A549 (cell line): ENCODE results near the gene ADGRA3. TPM values are rescaled to one million over a fixed set of nuclear protein-coding genes. Genes with fewer than 3 reads are reported as not detected.

Experiments
- ATAC-seq, 2 experiments: fragments of 200-7000 bp in 1 of 2; fragments of >200 bp in 1 of 2; cut with Nextera tagmentation in 1 of 2; cut with Tn5 transposase in 1 of 2; 3 replicates each; pipeline versions ENCODE4 v1.8.0 to v1.9.1; 2018 to 2020; ENCODE audit warnings: mild to moderate bottlenecking in 1 of 2, moderate library complexity in 1 of 2
- CTCF ChIA-PET: fragments of 300-600 bp; sonication (Branson Sonifier 250); formaldehyde crosslinking; extraction: SDS; loops from one replicate; lab custom pipeline; 2021; ENCODE audit warnings: antibody characterized with exemption, inconsistent platforms; lab: Yijun Ruan, JAX
- POLR2A ChIA-PET: fragments of 350-600 bp; formaldehyde crosslinking; extraction: SDS; loops from one replicate; lab custom pipeline; 2021; ENCODE audit warnings: antibody characterized with exemption, inconsistent platforms; lab: Yijun Ruan, JAX
- DNase-seq, 2 experiments: peaks; one replicate each; pipeline versions ENCODE4 v3.0.0 to v3.0.0-alpha.2; 2011 to 2016; ENCODE audit warnings: low read depth in 1 of 2, low spot score in 1 of 2
- FAIRE-seq: peaks from 2 replicates; lab custom pipeline; 2011; peaks lifted over from hg19 to GRCh38; lab: Jason Lieb, UNC
- H3K27ac ChIP-seq, 2 experiments: fragments of >200 bp; sonication (Bioruptor Twin); formaldehyde crosslinking; 3 replicates each; pipeline ENCODE4 v1.5.1; 2016 to 2017
- H3K4me1 ChIP-seq: fragments of >200 bp; sonication (Bioruptor Twin); formaldehyde crosslinking; 3 replicates; pipeline ENCODE4 v1.6.1; 2016
- H3K4me2 ChIP-seq: fragments of >200 bp; sonication (Bioruptor Twin); formaldehyde crosslinking; 3 replicates; pipeline ENCODE4 v1.6.1; 2016
- H3K4me3 ChIP-seq: fragments of >200 bp; sonication (Bioruptor Twin); formaldehyde crosslinking; 3 replicates; pipeline ENCODE4 v1.5.1; 2016
- H3K9me3 ChIP-seq: fragments of >200 bp; sonication (Bioruptor Twin); formaldehyde crosslinking; 3 replicates; pipeline ENCODE4 v1.6.1; 2016
- CEBPB ChIP-seq, 2 experiments: fragments of >200 bp in 1 of 2; sonication (Bioruptor Twin) in 1 of 2; formaldehyde crosslinking in 1 of 2; IDR thresholded peaks; 2 replicates each; pipeline ENCODE4 v1.6.1; 2012 to 2016
- EHF ChIP-seq: fragments of 250-450 bp; sonication (Bioruptor Pico); IDR thresholded peaks from 2 replicates; pipeline ENCODE4 v1.5.0; 2020; ENCODE audit warnings: mild to moderate bottlenecking
- FOSL2 ChIP-seq, 2 experiments: fragments of 450-650 bp in 1 of 2; fragments of >200 bp in 1 of 2; sonication (Bioruptor Twin) in 1 of 2; formaldehyde crosslinking; IDR thresholded peaks; 2 replicates each; pipeline versions ENCODE4 v1.5.0 to v1.6.1; 2016 to 2020; ENCODE audit warnings: mild to moderate bottlenecking in 1 of 2, moderate library complexity in 1 of 2
- GATA3 ChIP-seq: IDR thresholded peaks from 2 replicates; pipeline ENCODE4 v1.6.1; 2012; ENCODE audit warnings: borderline replicate concordance
- HDAC2 ChIP-seq: fragments of 200-600 bp; sonication (generic); IDR thresholded peaks from 2 replicates; pipeline ENCODE4 v1.6.1; 2016
- HES2 ChIP-seq: fragments of >200 bp; sonication (Bioruptor Twin); formaldehyde crosslinking; IDR thresholded peaks from 2 replicates; pipeline ENCODE4 v1.6.1; 2016
- HEYL ChIP-seq: fragments of 250-450 bp; sonication (Bioruptor Pico); IDR thresholded peaks from 2 replicates; pipeline ENCODE4 v1.8.0; 2021; ENCODE audit warnings: mild to moderate bottlenecking, moderate library complexity
- JUN ChIP-seq, 2 experiments: fragments of >200 bp; sonication (Bioruptor Twin); formaldehyde crosslinking; IDR thresholded peaks; 2 replicates in 1 of 2; 3 replicates in 1 of 2; pipeline ENCODE4 v1.6.1; 2016 to 2017
- KDM5A ChIP-seq: fragments of 200-600 bp; sonication (generic); IDR thresholded peaks from 2 replicates; pipeline ENCODE4 v1.6.1; 2016; ENCODE audit warnings: antibody characterized with exemption, mild to moderate bottlenecking
- MAFK ChIP-seq: fragments of 450-650 bp; IDR thresholded peaks from 2 replicates; pipeline ENCODE4 v1.6.1; 2014; ENCODE audit not compliant: partially characterized antibody
- MAX ChIP-seq: IDR thresholded peaks from 2 replicates; pipeline ENCODE4 v1.6.1; 2012
- NFE2L2 ChIP-seq: fragments of 150-350 bp; conservative IDR thresholded peaks from 2 replicates; pipeline ENCODE4 v1.6.1; 2014; ENCODE audit warnings: low read length
- POLR2A ChIP-seq: IDR thresholded peaks from 2 replicates; pipeline ENCODE4 v1.6.1; 2012; ENCODE audit warnings: mild to moderate bottlenecking, low read length
- POLR2AphosphoS2 ChIP-seq: conservative IDR thresholded peaks from 2 replicates; pipeline ENCODE4 v1.6.1; 2012; ENCODE audit warnings: low read length, improper control_type of control experiment, inconsistent platforms
- RAD21 ChIP-seq, 2 experiments: fragments of >200 bp in 1 of 2; sonication (Bioruptor Twin) in 1 of 2; formaldehyde crosslinking in 1 of 2; IDR thresholded peaks in 1 of 2; conservative IDR thresholded peaks in 1 of 2; 2 replicates in 1 of 2; 3 replicates in 1 of 2; pipeline ENCODE4 v1.6.1; 2012 to 2018; ENCODE audit warnings: inconsistent platforms in 1 of 2
- RNF2 ChIP-seq: fragments of 200-600 bp; sonication (generic); IDR thresholded peaks from 2 replicates; pipeline ENCODE4 v1.6.1; 2016; ENCODE audit warnings: low read depth, mild to moderate bottlenecking, antibody characterized with exemption, moderate library complexity, borderline replicate concordance
- WGBS: methylation state at CpG from one replicate; pipeline ENCODE4 v1.1.6; 2017; ENCODE audit errors: missing lambda C conversion rate; 5-methylcytosine and 5-hydroxymethylcytosine counted together
- polyA plus RNA-seq, 4 experiments: library from polyadenylated mRNA; depleted of rRNA in 3 of 4; stranded (reverse); fragments of >200 nt; fragmentation: RNase III in 1 of 4; extraction: RNeasy Plus Mini Kit Qiagen cat#74134 plus additional on column Dnase treatment in 1 of 4; gene quantifications; 2 replicates in 3 of 4; 3 replicates in 1 of 4; pipeline ENCODE4 v1.2.3, GENCODE V29; 2011 to 2017
- TF ChIP-seq, protein P1 (sequence below): fragments of 150-350 bp; IDR thresholded peaks from 2 replicates; pipeline ENCODE4 v1.6.1; 2014; ENCODE audit warnings: low read depth, mild to moderate bottlenecking, low read length
- TF ChIP-seq, protein P2 (sequence below): fragments of >200 bp; sonication (Bioruptor Twin); formaldehyde crosslinking; IDR thresholded peaks from 3 replicates; pipeline ENCODE4 v1.6.1; 2016
- TF ChIP-seq, protein P3 (sequence below): fragments of >200 bp; sonication (Bioruptor Twin); formaldehyde crosslinking; IDR thresholded peaks from 3 replicates; pipeline ENCODE4 v1.5.1; 2016

The ADGRA3 gene
- polyA plus RNA-seq, 2 of the 4 experiments (the other 2 are of a cell fraction): 18.2 to 20.0 TPM

- H3K27ac ChIP-seq: no peak overlapping the region
- H3K9me3 ChIP-seq: no peaks in the 10 kb centered on the region
- ATAC-seq: no peak
- H3K4me1 ChIP-seq: peaks cover 9% of the 10 kb centered on the region; the same call in 2 of the 3 replicates
- WGBS: 81% methylated on average over 4 of the region's 4 CpGs
- no peak for FAIRE-seq
- no peak overlapping the region for H3K4me2 ChIP-seq
- POLR2A ChIA-PET: no interaction called here
- no peak overlapping the region for H3K4me3 ChIP-seq
- TF ChIP-seq CEBPB (IDR thresholded peaks at IDR 0.05) (no peak), HEYL (CRISPR knock-in tag) (no peak), HDAC2 (no peak), NFE2L2 (no peak), EHF (no peak), RNF2 (no peak), HES2 (no peak), GATA3 (no peak), POLR2A (no peak), RAD21 (conservative IDR thresholded peaks at IDR 0.05 in 1 of 2, IDR thresholded peaks at IDR 0.05 in 1 of 2) (no peak), KDM5A (no peak), JUN (IDR thresholded peaks at IDR 0.05) (no peak), FOSL2 (IDR thresholded peaks at IDR 0.05) (no peak), FOSL2 (CRISPR knock-in tag; IDR thresholded peaks at IDR 0.05) (no peak), MAFK (no peak), MAX (no peak), POLR2AphosphoS2 (no peak)
- TF ChIP-seq, protein P1, sequence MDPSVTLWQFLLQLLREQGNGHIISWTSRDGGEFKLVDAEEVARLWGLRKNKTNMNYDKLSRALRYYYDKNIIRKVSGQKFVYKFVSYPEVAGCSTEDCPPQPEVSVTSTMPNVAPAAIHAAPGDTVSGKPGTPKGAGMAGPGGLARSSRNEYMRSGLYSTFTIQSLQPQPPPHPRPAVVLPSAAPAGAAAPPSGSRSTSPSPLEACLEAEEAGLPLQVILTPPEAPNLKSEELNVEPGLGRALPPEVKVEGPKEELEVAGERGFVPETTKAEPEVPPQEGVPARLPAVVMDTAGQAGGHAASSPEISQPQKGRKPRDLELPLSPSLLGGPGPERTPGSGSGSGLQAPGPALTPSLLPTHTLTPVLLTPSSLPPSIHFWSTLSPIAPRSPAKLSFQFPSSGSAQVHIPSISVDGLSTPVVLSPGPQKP: no peak
- TF ChIP-seq, protein P2, sequence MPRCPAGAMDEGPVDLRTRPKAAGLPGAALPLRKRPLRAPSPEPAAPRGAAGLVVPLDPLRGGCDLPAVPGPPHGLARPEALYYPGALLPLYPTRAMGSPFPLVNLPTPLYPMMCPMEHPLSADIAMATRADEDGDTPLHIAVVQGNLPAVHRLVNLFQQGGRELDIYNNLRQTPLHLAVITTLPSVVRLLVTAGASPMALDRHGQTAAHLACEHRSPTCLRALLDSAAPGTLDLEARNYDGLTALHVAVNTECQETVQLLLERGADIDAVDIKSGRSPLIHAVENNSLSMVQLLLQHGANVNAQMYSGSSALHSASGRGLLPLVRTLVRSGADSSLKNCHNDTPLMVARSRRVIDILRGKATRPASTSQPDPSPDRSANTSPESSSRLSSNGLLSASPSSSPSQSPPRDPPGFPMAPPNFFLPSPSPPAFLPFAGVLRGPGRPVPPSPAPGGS: no peak
- TF ChIP-seq, protein P3, sequence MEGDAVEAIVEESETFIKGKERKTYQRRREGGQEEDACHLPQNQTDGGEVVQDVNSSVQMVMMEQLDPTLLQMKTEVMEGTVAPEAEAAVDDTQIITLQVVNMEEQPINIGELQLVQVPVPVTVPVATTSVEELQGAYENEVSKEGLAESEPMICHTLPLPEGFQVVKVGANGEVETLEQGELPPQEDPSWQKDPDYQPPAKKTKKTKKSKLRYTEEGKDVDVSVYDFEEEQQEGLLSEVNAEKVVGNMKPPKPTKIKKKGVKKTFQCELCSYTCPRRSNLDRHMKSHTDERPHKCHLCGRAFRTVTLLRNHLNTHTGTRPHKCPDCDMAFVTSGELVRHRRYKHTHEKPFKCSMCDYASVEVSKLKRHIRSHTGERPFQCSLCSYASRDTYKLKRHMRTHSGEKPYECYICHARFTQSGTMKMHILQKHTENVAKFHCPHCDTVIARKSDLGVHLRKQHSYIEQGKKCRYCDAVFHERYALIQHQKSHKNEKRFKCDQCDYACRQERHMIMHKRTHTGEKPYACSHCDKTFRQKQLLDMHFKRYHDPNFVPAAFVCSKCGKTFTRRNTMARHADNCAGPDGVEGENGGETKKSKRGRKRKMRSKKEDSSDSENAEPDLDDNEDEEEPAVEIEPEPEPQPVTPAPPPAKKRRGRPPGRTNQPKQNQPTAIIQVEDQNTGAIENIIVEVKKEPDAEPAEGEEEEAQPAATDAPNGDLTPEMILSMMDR: no peak
- CTCF ChIA-PET: no interaction called here
- no peak for DNase-seq
These were observed 44.4 kb downstream of the ADGRA3 start for GRCh38 chr4:22471419-22471818.

DNA sequence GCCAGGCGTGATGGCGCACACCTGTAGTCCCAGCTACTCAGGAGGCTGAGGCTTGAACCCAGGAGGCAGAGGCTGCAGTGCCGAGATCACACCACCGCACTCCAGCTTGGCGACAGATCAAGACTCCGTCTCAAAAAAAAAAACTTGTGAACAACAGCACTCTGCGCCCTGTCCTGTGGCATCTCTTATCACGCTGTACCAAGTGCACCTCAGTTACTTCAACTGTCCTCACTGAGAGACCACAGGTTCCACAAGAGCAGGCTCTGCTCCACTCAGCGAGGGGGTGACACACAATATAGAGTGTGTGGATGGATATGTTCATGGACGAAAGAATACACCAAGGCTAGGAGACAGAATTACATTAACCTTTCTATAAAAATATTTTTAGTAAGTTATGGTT, 49.3 kb downstream of the ADGRA3 start:
- no peak overlapping the region for H3K4me3 ChIP-seq
- H3K4me2 ChIP-seq: no peak overlapping the region
- 96% methylated on average over 8 of the region's 10 CpGs for WGBS
- H3K4me1 ChIP-seq: no peaks in the 10 kb centered on the region
- no peak for TF ChIP-seq HEYL (CRISPR knock-in tag)
- H3K9me3 ChIP-seq: no peaks in the 10 kb centered on the region
- FAIRE-seq: no peak
- no peak overlapping the region for H3K27ac ChIP-seq
- CTCF ChIA-PET: no interaction called here
- ATAC-seq: no peak
- POLR2A ChIA-PET: no interaction called here
- no peak for DNase-seq

DNA sequence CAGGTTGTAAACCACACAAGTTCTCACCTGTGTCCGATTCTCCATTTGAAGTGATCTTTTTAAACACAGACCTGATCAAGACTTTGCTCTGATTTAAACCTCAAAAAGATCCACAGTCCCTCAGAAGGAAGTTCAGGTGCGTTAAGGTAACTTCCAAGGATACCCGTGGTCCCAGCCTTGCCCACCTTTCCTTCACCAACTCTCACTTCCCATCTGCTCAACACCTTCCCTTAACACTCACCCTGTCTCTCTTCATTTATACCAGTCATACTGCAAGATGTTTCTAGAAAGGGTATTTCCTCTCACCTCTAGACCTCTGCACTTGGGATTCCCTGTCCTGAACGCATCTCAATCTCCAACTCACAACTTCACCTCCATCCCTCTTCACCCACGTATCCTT, 49.9 kb downstream of the ADGRA3 start:
- Histone ChIP-seq H3K4me3 (no peak overlapping the region), H3K4me2 (no peak overlapping the region), H3K27ac (no peak overlapping the region), H3K9me3 (no peaks in the 10 kb centered on the region), H3K4me1 (no peaks in the 10 kb centered on the region)
- no peak for DNase-seq
- no peak for ATAC-seq
- WGBS: 94% methylated on average over 5 of the region's 5 CpGs
- no peak for FAIRE-seq
- POLR2A ChIA-PET: no interaction called here
- CTCF ChIA-PET: no interaction called here
- no peak for TF ChIP-seq FOSL2 (IDR thresholded peaks at IDR 0.05)
- TF ChIP-seq FOSL2 (CRISPR knock-in tag; IDR thresholded peaks at IDR 0.05): no peak
- no peak for TF ChIP-seq HEYL (CRISPR knock-in tag)
- TF ChIP-seq POLR2A: no peak
- TF ChIP-seq, all 56 proteins: peak for 0
